ENCODE data around the gene MSS51.

MSS51 gene

GRCh38 chr10:73410897-73411296 is 22.5 kb downstream of the MSS51 start:
- no peaks in the 10 kb centered on the region for H3K27me3 ChIP-seq (ENCODE audit: insufficient read depth, low read length)
- no peak overlapping the region for H3K9ac ChIP-seq (ENCODE audit: low read length)
- H3K18ac ChIP-seq (ENCODE audit: low read length), result no peak overlapping the region
- no peak overlapping the region for H2AK5ac ChIP-seq (ENCODE audit: low read length)
- peaks cover 10% of the 10 kb centered on the region for H3K79me1 ChIP-seq (ENCODE audit: low read length)
- no peak overlapping the region for H4K91ac ChIP-seq (ENCODE audit: low read depth, low read length)
- no peak overlapping the region for H3K4me2 ChIP-seq (ENCODE audit: low read length)
- DNase-seq, result no peak
- no peaks in the 10 kb centered on the region for H3K9me3 ChIP-seq (ENCODE audit: insufficient read depth, low read depth, low read length)
- no CpG with 5 or more reads among the region's 1 CpG for WGBS (ENCODE audit: extremely low coverage, insufficient coverage, insufficient read length)
- no peak overlapping the region for H2BK5ac ChIP-seq (ENCODE audit: low read depth, low read length, poor library complexity)
- H3K4ac ChIP-seq (ENCODE audit: low read depth, low read length), result no peak overlapping the region
- no peak overlapping the region for H2BK120ac ChIP-seq (ENCODE audit: insufficient read depth, low read length, poor library complexity)
- H3K14ac ChIP-seq (ENCODE audit: low read length), result no peak overlapping the region
- no peak overlapping the region for H2AFZ ChIP-seq (ENCODE audit: insufficient read depth, low read length, poor library complexity)
- no peak overlapping the region for H3K23ac ChIP-seq (ENCODE audit: low read length)
- H3K4me1 ChIP-seq (ENCODE audit: control insufficient read depth in 1 of 2, insufficient read depth in 2 of 2, low read length in 2 of 2), result peaks cover 3 to 5% of the 10 kb centered on the region in 2 experiments
- H2BK12ac ChIP-seq (ENCODE audit: low read length), result no peak overlapping the region
- H3K79me2 ChIP-seq (ENCODE audit: control insufficient read depth, insufficient read depth, low read length, poor library complexity), result peaks cover 10% of the 10 kb centered on the region
- H3K36me3 ChIP-seq (ENCODE audit: control insufficient read depth in 1 of 2, insufficient read depth in 2 of 2, low read length in 2 of 2), result no peaks in the 10 kb centered on the region
- no peak overlapping the region for H4K12ac ChIP-seq (ENCODE audit: low read depth, low read length)
- no peak overlapping the region for H4K8ac ChIP-seq (ENCODE audit: low read depth, low read length)
- no peak overlapping the region for H3K27ac ChIP-seq (ENCODE audit: low read depth, low read length)
- H3K4me3 ChIP-seq (ENCODE audit: low read depth, low read length), result no peak overlapping the region

GRCh38 chr10:73408978-73409521 is 24.3 kb downstream of the MSS51 start:
- no CpG with 5 or more reads among the region's 4 CpGs for WGBS (ENCODE audit: extremely low coverage, insufficient coverage, insufficient read length)
- Histone ChIP-seq H3K9ac (ENCODE audit: low read length) (no peak overlapping the region), H2BK12ac (ENCODE audit: low read length) (no peak overlapping the region), H3K4me1 (ENCODE audit: control insufficient read depth in 1 of 2, insufficient read depth in 2 of 2, low read length in 2 of 2) (peaks cover 3% of the 10 kb centered on the region in 2 experiments), H2AK5ac (ENCODE audit: low read length) (no peak overlapping the region), H3K79me1 (ENCODE audit: low read length) (peaks cover 8% of the 10 kb centered on the region), H4K12ac (ENCODE audit: low read depth, low read length) (no peak overlapping the region), H3K27ac (ENCODE audit: low read depth, low read length) (no peak overlapping the region), H3K4me2 (ENCODE audit: low read length) (no peak overlapping the region), H2BK5ac (ENCODE audit: low read depth, low read length, poor library complexity) (no peak overlapping the region), H4K91ac (ENCODE audit: low read depth, low read length) (no peak overlapping the region), H3K4me3 (ENCODE audit: low read depth, low read length) (no peak overlapping the region), H3K4ac (ENCODE audit: low read depth, low read length) (no peak overlapping the region), H3K18ac (ENCODE audit: low read length) (no peak overlapping the region), H3K27me3 (ENCODE audit: insufficient read depth, low read length) (no peaks in the 10 kb centered on the region), H3K79me2 (ENCODE audit: control insufficient read depth, insufficient read depth, low read length, poor library complexity) (peaks cover 10% of the 10 kb centered on the region), H3K14ac (ENCODE audit: low read length) (no peak overlapping the region), H3K36me3 (ENCODE audit: control insufficient read depth in 1 of 2, insufficient read depth in 2 of 2, low read length in 2 of 2) (no peaks in the 10 kb centered on the region), H4K8ac (ENCODE audit: low read depth, low read length) (no peak overlapping the region), H3K23ac (ENCODE audit: low read length) (no peak overlapping the region), H2BK120ac (ENCODE audit: insufficient read depth, low read length, poor library complexity) (no peak overlapping the region), H2AFZ (ENCODE audit: insufficient read depth, low read length, poor library complexity) (no peak overlapping the region), H3K9me3 (ENCODE audit: insufficient read depth, low read depth, low read length) (no peaks in the 10 kb centered on the region)
- DNase-seq, result no peak

GRCh38 chr10:73408061-73408460 is 25.3 kb downstream of the MSS51 start:
- Histone ChIP-seq H3K27ac (ENCODE audit: low read depth, low read length) (no peak overlapping the region), H2BK5ac (ENCODE audit: low read depth, low read length, poor library complexity) (no peak overlapping the region), H3K9ac (ENCODE audit: low read length) (no peak overlapping the region), H4K12ac (ENCODE audit: low read depth, low read length) (no peak overlapping the region), H3K4ac (ENCODE audit: low read depth, low read length) (peak overlapping the region; percentile 6), H3K14ac (ENCODE audit: low read length) (no peak overlapping the region), H4K8ac (ENCODE audit: low read depth, low read length) (no peak overlapping the region), H4K91ac (ENCODE audit: low read depth, low read length) (no peak overlapping the region), H2BK120ac (ENCODE audit: insufficient read depth, low read length, poor library complexity) (no peak overlapping the region), H3K4me3 (ENCODE audit: low read depth, low read length) (no peak overlapping the region), H3K9me3 (ENCODE audit: insufficient read depth, low read depth, low read length) (no peaks in the 10 kb centered on the region), H2AFZ (ENCODE audit: insufficient read depth, low read length, poor library complexity) (no peak overlapping the region), H3K27me3 (ENCODE audit: insufficient read depth, low read length) (no peaks in the 10 kb centered on the region), H3K79me2 (ENCODE audit: control insufficient read depth, insufficient read depth, low read length, poor library complexity) (peaks cover 2% of the 10 kb centered on the region), H2BK12ac (ENCODE audit: low read length) (no peak overlapping the region), H3K4me2 (ENCODE audit: low read length) (no peak overlapping the region), H3K36me3 (ENCODE audit: control insufficient read depth in 1 of 2, insufficient read depth in 2 of 2, low read length in 2 of 2) (no peaks in the 10 kb centered on the region), H2AK5ac (ENCODE audit: low read length) (no peak overlapping the region), H3K23ac (ENCODE audit: low read length) (no peak overlapping the region), H3K4me1 (ENCODE audit: control insufficient read depth in 1 of 2, insufficient read depth in 2 of 2, low read length in 2 of 2) (peaks cover 3% of the 10 kb centered on the region in 2 experiments), H3K18ac (ENCODE audit: low read length) (no peak overlapping the region), H3K79me1 (ENCODE audit: low read length) (no peaks in the 10 kb centered on the region)
- no peak for DNase-seq
- no CpG with 5 or more reads among the region's 5 CpGs for WGBS (ENCODE audit: extremely low coverage, insufficient coverage, insufficient read length)

GRCh38 chr10:73407495-73407894 is 25.9 kb downstream of the MSS51 start:
- no peak overlapping the region for H2AFZ ChIP-seq (ENCODE audit: insufficient read depth, low read length, poor library complexity)
- H3K9me3 ChIP-seq (ENCODE audit: insufficient read depth, low read depth, low read length), result no peaks in the 10 kb centered on the region
- H3K23ac ChIP-seq (ENCODE audit: low read length), result no peak overlapping the region
- H3K4me1 ChIP-seq (ENCODE audit: control insufficient read depth in 1 of 2, insufficient read depth in 2 of 2, low read length in 2 of 2), result no peaks in the 10 kb centered on the region
- no peaks in the 10 kb centered on the region for H3K79me2 ChIP-seq (ENCODE audit: control insufficient read depth, insufficient read depth, low read length, poor library complexity)
- no peak overlapping the region for H4K91ac ChIP-seq (ENCODE audit: low read depth, low read length)
- H3K79me1 ChIP-seq (ENCODE audit: low read length), result no peaks in the 10 kb centered on the region
- H3K14ac ChIP-seq (ENCODE audit: low read length), result no peak overlapping the region
- H3K4me2 ChIP-seq (ENCODE audit: low read length), result no peak overlapping the region
- H3K36me3 ChIP-seq (ENCODE audit: control insufficient read depth in 1 of 2, insufficient read depth in 2 of 2, low read length in 2 of 2), result no peaks in the 10 kb centered on the region
- no peak for DNase-seq
- no peak overlapping the region for H3K18ac ChIP-seq (ENCODE audit: low read length)
- no peak overlapping the region for H2BK120ac ChIP-seq (ENCODE audit: insufficient read depth, low read length, poor library complexity)
- no peaks in the 10 kb centered on the region for H3K27me3 ChIP-seq (ENCODE audit: insufficient read depth, low read length)
- WGBS (ENCODE audit: extremely low coverage, insufficient coverage, insufficient read length), result no CpG with 5 or more reads among the region's 1 CpG
- H2BK12ac ChIP-seq (ENCODE audit: low read length), result no peak overlapping the region
- H2BK5ac ChIP-seq (ENCODE audit: low read depth, low read length, poor library complexity), result no peak overlapping the region
- no peak overlapping the region for H3K27ac ChIP-seq (ENCODE audit: low read depth, low read length)
- no peak overlapping the region for H3K4me3 ChIP-seq (ENCODE audit: low read depth, low read length)
- no peak overlapping the region for H3K4ac ChIP-seq (ENCODE audit: low read depth, low read length)
- no peak overlapping the region for H4K8ac ChIP-seq (ENCODE audit: low read depth, low read length)
- no peak overlapping the region for H4K12ac ChIP-seq (ENCODE audit: low read depth, low read length)
- H3K9ac ChIP-seq (ENCODE audit: low read length), result no peak overlapping the region
- no peak overlapping the region for H2AK5ac ChIP-seq (ENCODE audit: low read length)

All from trophoblast cell (in vitro differentiated cells and primary cell).